ENCODE data around the gene DNAJC15.

DNAJC15 gene

DNA sequence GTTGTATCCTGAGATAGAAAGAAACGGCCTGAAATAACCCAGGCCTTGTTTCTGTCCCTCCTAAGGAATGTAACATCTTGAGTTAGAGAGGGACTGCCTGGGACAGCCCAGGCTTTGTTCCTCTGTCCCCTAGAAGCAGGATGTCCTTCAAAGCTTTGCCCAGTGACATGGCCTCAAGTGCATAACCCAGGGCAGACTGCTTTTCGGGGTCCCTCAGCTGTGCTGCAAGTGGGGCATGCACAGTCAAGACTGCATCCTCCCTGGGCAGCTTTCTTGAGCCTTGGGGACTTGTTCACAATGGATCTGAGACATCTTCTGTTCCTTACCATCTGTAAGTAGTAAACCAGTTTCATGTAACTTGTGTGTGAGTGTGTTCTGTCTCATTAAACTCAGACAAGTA is 23.9 kb upstream of the DNAJC15 start:
- Histone ChIP-seq H3K4me3 (ENCODE audit: low read depth, low read length) (no peak overlapping the region), H3K27ac (no peak overlapping the region), H3K36me3 (no peaks in the 10 kb centered on the region), H3K9me3 (ENCODE audit: severe bottlenecking) (no peaks in the 10 kb centered on the region), H3K27me3 (ENCODE audit: insufficient read depth, low read depth, severe bottlenecking) (no peaks in the 10 kb centered on the region)
- TF ChIP-seq, protein P1, sequence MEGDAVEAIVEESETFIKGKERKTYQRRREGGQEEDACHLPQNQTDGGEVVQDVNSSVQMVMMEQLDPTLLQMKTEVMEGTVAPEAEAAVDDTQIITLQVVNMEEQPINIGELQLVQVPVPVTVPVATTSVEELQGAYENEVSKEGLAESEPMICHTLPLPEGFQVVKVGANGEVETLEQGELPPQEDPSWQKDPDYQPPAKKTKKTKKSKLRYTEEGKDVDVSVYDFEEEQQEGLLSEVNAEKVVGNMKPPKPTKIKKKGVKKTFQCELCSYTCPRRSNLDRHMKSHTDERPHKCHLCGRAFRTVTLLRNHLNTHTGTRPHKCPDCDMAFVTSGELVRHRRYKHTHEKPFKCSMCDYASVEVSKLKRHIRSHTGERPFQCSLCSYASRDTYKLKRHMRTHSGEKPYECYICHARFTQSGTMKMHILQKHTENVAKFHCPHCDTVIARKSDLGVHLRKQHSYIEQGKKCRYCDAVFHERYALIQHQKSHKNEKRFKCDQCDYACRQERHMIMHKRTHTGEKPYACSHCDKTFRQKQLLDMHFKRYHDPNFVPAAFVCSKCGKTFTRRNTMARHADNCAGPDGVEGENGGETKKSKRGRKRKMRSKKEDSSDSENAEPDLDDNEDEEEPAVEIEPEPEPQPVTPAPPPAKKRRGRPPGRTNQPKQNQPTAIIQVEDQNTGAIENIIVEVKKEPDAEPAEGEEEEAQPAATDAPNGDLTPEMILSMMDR (IDR thresholded peaks at IDR 0.05; ENCODE audit: low read depth, low read length): no peak
- no peak for DNase-seq

DNA sequence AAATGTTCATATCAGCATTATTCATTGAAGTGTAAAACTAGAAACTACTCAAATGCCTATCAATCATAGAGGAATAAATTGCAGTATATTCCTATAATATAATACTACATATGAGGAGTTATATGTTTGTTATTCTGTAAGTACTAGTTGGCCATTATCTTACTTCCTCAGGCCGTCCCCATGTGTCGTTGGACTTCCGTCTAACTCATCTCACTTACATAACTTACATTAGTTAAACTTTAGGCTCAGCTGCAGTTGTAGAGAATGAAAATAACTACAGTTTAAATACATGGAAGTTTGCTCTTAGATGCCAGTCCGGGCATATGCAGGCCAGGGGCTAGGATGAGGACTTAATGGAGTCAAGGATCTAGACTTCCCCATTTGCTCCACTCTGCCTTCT is 22.7 kb upstream of the DNAJC15 start:
- H3K27me3 ChIP-seq (ENCODE audit: insufficient read depth, low read depth, severe bottlenecking): no peaks in the 10 kb centered on the region
- no peaks in the 10 kb centered on the region for H3K36me3 ChIP-seq
- H3K27ac ChIP-seq: no peak overlapping the region
- H3K4me3 ChIP-seq (ENCODE audit: low read depth, low read length): no peak overlapping the region
- DNase-seq: no peak
- TF ChIP-seq, protein P1 (IDR thresholded peaks at IDR 0.05; ENCODE audit: low read depth, low read length): no peak
- no peaks in the 10 kb centered on the region for H3K9me3 ChIP-seq (ENCODE audit: severe bottlenecking)

GRCh38 chr13:43002021-43002420 is 21.4 kb upstream of the DNAJC15 start:
- Histone ChIP-seq H3K9me3 (ENCODE audit: severe bottlenecking) (no peaks in the 10 kb centered on the region), H3K27me3 (ENCODE audit: insufficient read depth, low read depth, severe bottlenecking) (no peaks in the 10 kb centered on the region), H3K27ac (no peak overlapping the region), H3K4me3 (ENCODE audit: low read depth, low read length) (no peak overlapping the region), H3K36me3 (no peaks in the 10 kb centered on the region)
- no peak for DNase-seq
- TF ChIP-seq, protein P1 (IDR thresholded peaks at IDR 0.05; ENCODE audit: low read depth, low read length): no peak

DNA sequence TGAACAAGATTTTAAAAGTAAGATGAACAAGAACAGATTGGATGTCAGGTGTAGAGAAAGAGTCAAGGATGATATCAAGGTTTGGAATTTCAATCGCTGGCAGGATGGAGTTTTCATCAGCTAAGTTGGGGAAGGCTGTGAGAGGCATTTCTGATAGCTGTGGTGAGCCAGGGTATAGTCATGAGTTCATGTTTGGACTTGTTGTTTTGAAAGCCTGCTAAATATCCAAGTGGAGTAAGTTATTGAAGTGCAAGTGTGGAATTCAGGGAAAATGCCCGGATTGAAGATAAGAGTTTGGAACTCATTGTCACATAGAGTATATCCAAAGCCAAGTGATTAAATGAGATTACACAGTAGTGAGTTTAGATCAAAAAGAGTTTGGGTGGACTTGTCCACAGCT is 20.4 kb upstream of the DNAJC15 start:
- TF ChIP-seq, protein P1 (IDR thresholded peaks at IDR 0.05; ENCODE audit: low read depth, low read length): no peak
- Histone ChIP-seq H3K27me3 (ENCODE audit: insufficient read depth, low read depth, severe bottlenecking) (no peaks in the 10 kb centered on the region), H3K27ac (no peak overlapping the region), H3K9me3 (ENCODE audit: severe bottlenecking) (no peaks in the 10 kb centered on the region), H3K4me3 (ENCODE audit: low read depth, low read length) (no peak overlapping the region), H3K36me3 (no peaks in the 10 kb centered on the region)
- DNase-seq: no peak

DNA sequence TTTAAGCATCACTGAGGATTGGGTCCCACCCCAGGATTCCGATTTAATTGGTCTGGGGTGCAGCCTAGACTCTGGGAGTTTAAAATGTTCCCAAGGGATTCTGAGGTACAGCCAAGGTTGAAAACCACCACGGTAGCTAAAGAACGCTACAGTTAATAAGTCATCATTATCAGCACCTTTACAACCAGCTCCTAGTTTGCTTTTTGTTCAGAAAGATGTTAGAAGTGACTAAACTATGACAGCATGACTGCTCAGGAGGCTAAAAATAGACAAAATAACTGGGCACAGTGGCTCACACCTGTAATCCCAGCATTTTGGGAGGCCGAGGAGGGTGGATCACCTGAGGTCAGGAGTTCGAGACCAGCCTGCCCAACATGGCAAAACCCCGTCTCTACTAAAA is 19.7 kb upstream of the DNAJC15 start:
- no peak overlapping the region for H3K27ac ChIP-seq
- no peaks in the 10 kb centered on the region for H3K27me3 ChIP-seq (ENCODE audit: insufficient read depth, low read depth, severe bottlenecking)
- TF ChIP-seq, protein P1 (IDR thresholded peaks at IDR 0.05; ENCODE audit: low read depth, low read length): no peak

DNA sequence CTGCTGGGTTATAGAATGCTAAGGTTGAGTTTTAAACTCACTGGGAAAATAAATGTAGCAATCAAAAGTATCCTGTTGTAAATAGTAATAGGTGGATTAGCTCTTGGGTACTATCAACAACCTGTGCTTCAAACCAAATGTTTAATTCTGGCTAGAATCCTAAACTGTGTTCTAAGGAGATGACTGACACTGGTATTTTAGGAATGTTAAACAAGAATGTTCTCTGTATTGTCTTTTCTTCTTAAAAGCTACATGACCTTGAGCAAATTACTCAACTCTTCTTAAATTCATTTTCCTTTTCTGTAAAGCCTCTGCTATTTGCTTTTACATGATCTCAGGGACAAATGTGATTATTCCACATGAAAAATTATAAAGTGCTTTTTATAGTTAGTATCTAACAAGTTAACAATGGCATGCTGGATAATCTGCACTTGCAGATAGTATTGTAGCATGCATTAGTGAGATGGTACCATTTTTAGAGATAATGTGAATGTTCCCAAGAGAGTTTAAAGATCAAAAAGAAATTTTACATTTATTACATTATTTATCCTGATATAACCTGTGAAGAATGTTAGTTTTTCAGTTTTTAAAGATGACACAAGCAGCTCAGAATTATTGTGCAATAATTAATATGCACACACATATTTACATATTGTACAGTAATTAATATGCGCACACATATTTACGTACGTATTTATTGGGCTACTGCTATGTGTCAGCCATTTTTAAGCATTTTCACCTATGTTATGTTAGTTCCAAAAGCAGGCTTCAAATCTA is 17.7 kb upstream of the DNAJC15 start:
- no peaks in the 10 kb centered on the region for H3K27me3 ChIP-seq (ENCODE audit: insufficient read depth, low read depth, severe bottlenecking)
- TF ChIP-seq, protein P1 (IDR thresholded peaks at IDR 0.05; ENCODE audit: low read depth, low read length): no peak

More for the DNA sequence above, 19.7 kb upstream of the DNAJC15 start:
- no peak for DNase-seq
- Histone ChIP-seq H3K4me3 (ENCODE audit: low read depth, low read length) (no peak overlapping the region), H3K36me3 (no peaks in the 10 kb centered on the region), H3K9me3 (ENCODE audit: severe bottlenecking) (no peaks in the 10 kb centered on the region)

More for the DNA sequence above, 17.7 kb upstream of the DNAJC15 start:
- H3K9me3 ChIP-seq (ENCODE audit: severe bottlenecking): no peaks in the 10 kb centered on the region
- H3K27ac ChIP-seq: no peak overlapping the region
- no peak for DNase-seq
- no peaks in the 10 kb centered on the region for H3K36me3 ChIP-seq
- H3K4me3 ChIP-seq (ENCODE audit: low read depth, low read length): no peak overlapping the region
